Endothelial cell of umbilical vein (primary cell): ENCODE results near the gene S100A14. TPM values are rescaled to one million over a fixed set of nuclear protein-coding genes. Genes with fewer than 3 reads are reported as not detected.

Source experiments
- BruUV-seq: library from RNA; stranded (reverse); fragments of 400-500 nt; replicated peaks from 2 replicates; lab custom pipeline; 2021; lab: Mats Ljungman, UMichigan
- CTCF ChIA-PET: fragments of 300-600, 350-600 bp; sonication (Branson Sonifier 250); formaldehyde crosslinking; loops from one replicate; lab custom pipeline; 2021; ENCODE audit warnings: antibody characterized with exemption, inconsistent platforms; lab: Charles Lee
- POLR2A ChIA-PET: fragments of 300-600, 350-600 bp; sonication (Branson Sonifier 250); formaldehyde crosslinking; loops from one replicate; lab custom pipeline; 2021; ENCODE audit warnings: antibody characterized with exemption, inconsistent platforms; lab: Charles Lee
- DNase-seq: peaks from one replicate; pipeline ENCODE4 v3.0.0-alpha.2; 2011; ENCODE audit warnings: low read depth, low spot score
- FAIRE-seq: peaks from 2 replicates; lab custom pipeline; 2011; peaks lifted over from hg19 to GRCh38; lab: Jason Lieb, UNC
- H2AFZ ChIP-seq: 2 replicates; pipeline ENCODE4 v1.6.0; 2012; ENCODE audit warnings: low read depth, low read length, control low read depth, inconsistent platforms
- H3K27ac ChIP-seq: 2 replicates; pipeline ENCODE4 v1.5.1; 2011; ENCODE audit warnings: low read depth, mild to moderate bottlenecking, control low read depth, low read length, moderate library complexity; ENCODE audit not compliant: insufficient read depth
- H3K27me3 ChIP-seq, 2 experiments: 2 replicates each; pipeline versions ENCODE4 v1.6.0 to v1.6.1; 2011; ENCODE audit warnings: low read length in 2 of 2, mixed read lengths in 1 of 2; ENCODE audit not compliant: control insufficient read depth in 2 of 2, insufficient read depth in 2 of 2
- H3K36me3 ChIP-seq, 2 experiments: 2 replicates in 1 of 2; 3 replicates in 1 of 2; pipeline ENCODE4 v1.5.1; 2011; ENCODE audit warnings: low read length in 2 of 2, mild to moderate bottlenecking in 1 of 2, moderate library complexity in 1 of 2; ENCODE audit not compliant: control insufficient read depth in 2 of 2, insufficient read depth in 2 of 2; ENCODE audit errors: extremely low read depth in 1 of 2
- H3K4me1 ChIP-seq: 3 replicates; pipeline ENCODE4 v1.5.1; 2011; ENCODE audit warnings: mild to moderate bottlenecking, low read length; ENCODE audit not compliant: control insufficient read depth, insufficient read depth; ENCODE audit errors: extremely low read depth
- H3K4me2 ChIP-seq: 2 replicates; pipeline ENCODE4 v1.6.1; 2011; ENCODE audit warnings: low read length, control low read depth, mixed read lengths; ENCODE audit not compliant: insufficient read depth
- H3K4me3 ChIP-seq, 3 experiments: fragments of 200-600 bp in 1 of 3; sonication (generic), shearing (Covaris generic) in 1 of 3; replicated peaks in 1 of 3; 2 replicates each; pipeline ENCODE4 v1.5.1; 2011 to 2016; ENCODE audit warnings: control low read depth in 3 of 3, low read length in 3 of 3, mild to moderate bottlenecking in 2 of 3, inconsistent platforms in 1 of 3, low read depth in 1 of 3, moderate library complexity in 1 of 3; ENCODE audit not compliant: insufficient read depth in 1 of 3
- H3K79me2 ChIP-seq: 2 replicates; pipeline ENCODE4 v1.6.0; 2012; ENCODE audit warnings: low read length, inconsistent platforms; ENCODE audit not compliant: control insufficient read depth, insufficient read depth
- H3K9ac ChIP-seq: replicated peaks from 2 replicates; pipeline ENCODE3; 2011; ENCODE audit warnings: low read length, control low read depth; ENCODE audit not compliant: insufficient read depth; ENCODE audit errors: extremely low read depth
- H3K9me1 ChIP-seq: replicated peaks from 3 replicates; pipeline ENCODE4 v1.6.0; 2011; ENCODE audit warnings: mild to moderate bottlenecking, low read length; ENCODE audit not compliant: control insufficient read depth, insufficient read depth; ENCODE audit errors: extremely low read depth
- H3K9me3 ChIP-seq: replicated peaks from 2 replicates; pipeline ENCODE4 v1.5.1; 2012; ENCODE audit warnings: low read length, inconsistent platforms; ENCODE audit not compliant: control insufficient read depth, insufficient read depth
- H4K20me1 ChIP-seq: replicated peaks from 2 replicates; pipeline ENCODE3; 2011; ENCODE audit warnings: mild to moderate bottlenecking, low read length; ENCODE audit not compliant: control insufficient read depth, insufficient read depth; ENCODE audit errors: extremely low read depth
- CTCF ChIP-seq, 2 donors: IDR thresholded peaks; 1 replicate in 1 of 2; 2 replicates in 1 of 2; pipeline ENCODE4 v1.5.1; 2011; ENCODE audit warnings: low read length in 2 of 2, mild to moderate bottlenecking in 2 of 2, moderate library complexity in 2 of 2, control low read depth in 1 of 2, inconsistent platforms in 1 of 2, low read depth in 1 of 2; ENCODE audit not compliant: insufficient read depth in 1 of 2; ENCODE audit errors: extremely low read depth in 1 of 2
- EZH2 ChIP-seq: IDR thresholded peaks from 2 replicates; pipeline ENCODE4 v1.6.1; 2012; ENCODE audit warnings: borderline replicate concordance, low read depth, mild to moderate bottlenecking, moderate library complexity, low read length, inconsistent platforms; ENCODE audit not compliant: severe bottlenecking
- FOS ChIP-seq: IDR thresholded peaks from 2 replicates; pipeline ENCODE4 v1.6.1; 2011; ENCODE audit warnings: mild to moderate bottlenecking, low read length, moderate library complexity, borderline replicate concordance; ENCODE audit not compliant: insufficient read depth
- GATA2 ChIP-seq: IDR thresholded peaks from 2 replicates; pipeline ENCODE4 v1.7.0; 2011; ENCODE audit warnings: low read depth, mild to moderate bottlenecking, moderate library complexity, mixed read lengths, low read length; ENCODE audit not compliant: insufficient read length, insufficient read depth
- JUN ChIP-seq: IDR thresholded peaks from 2 replicates; pipeline ENCODE4 v1.6.1; 2011; ENCODE audit warnings: borderline replicate concordance, low read depth; ENCODE audit not compliant: insufficient read length, insufficient read depth
- MYC ChIP-seq: IDR thresholded peaks from one replicate; pipeline ENCODE4 v1.6.1; 2011; ENCODE audit warnings: mild to moderate bottlenecking, low read depth, low read length
- POLR2A ChIP-seq: IDR thresholded peaks from 2 replicates; pipeline ENCODE4 v1.6.1; 2012; ENCODE audit warnings: low read depth, mild to moderate bottlenecking, control low read depth, low read length
- POLR2AphosphoS5 ChIP-seq: IDR thresholded peaks from 2 replicates; pipeline ENCODE4 v1.6.1; 2012; ENCODE audit warnings: low read depth, mild to moderate bottlenecking, control low read depth, low read length, moderate library complexity; ENCODE audit not compliant: insufficient read depth
- dilution Hi-C: fragments of 300-500 bp; cut with MboI; formaldehyde crosslinking; loops from one replicate; pipeline ENCODE4 v1.15.0; 2019; ENCODE audit warnings: low sequenced_read_pairs; ENCODE audit not compliant: extremely low pct_ligation_motif_present
- intact Hi-C: fragments of 100-400 bp; cut with micrococcal nuclease; formaldehyde crosslinking; loops from one replicate; pipeline ENCODE4 v1.10.0; 2022
- polyA plus RNA-seq, 4 experiments: library from polyadenylated mRNA; depleted of rRNA in 3 of 4; stranded (reverse) in 3 of 4; unstranded in 1 of 4; fragments of >200 nt; gene quantifications; 2 replicates each; pipeline versions ENCODE4 v1.2.1 to v1.2.3, GENCODE V29; 2011 to 2012; ENCODE audit warnings: missing spikeins in 1 of 4
- total RNA-seq: library from RNA; stranded (reverse); gene quantifications from 2 replicates; pipeline ENCODE4 v1.2.3, GENCODE V29; 2021
- TF ChIP-seq, protein P1 (sequence below): IDR thresholded peaks from 2 replicates; pipeline ENCODE4 v1.6.1; 2011; ENCODE audit not compliant: insufficient read depth, insufficient read length

The S100A14 gene
- total and polyA plus RNA-seq, 2 donors (not counting 3 experiments of a cell fraction or from before 2014, with no cell fraction given) = 0.10 TPM; not detected in 1

- CTCF ChIA-PET = interaction anchor here (0.6 to 6.3 kb wide), 6 partner anchors 37 to 416 kb away, joined by 4 to 216 read pairs (median 100); partner anchors contain the start of genes S100A1, S100A13, S100A16 and S100A6
- DNase-seq (no peak), FAIRE-seq (no peak)
- TF ChIP-seq FOS (no peak), POLR2A (no peak), EZH2 (no peak), CTCF (IDR thresholded peaks at IDR 0.05; ENCODE audit: extremely low read depth in 1 of 2, insufficient read depth in 1 of 2, low read depth in 1 of 2, low read length in 2 of 2) (no peak), GATA2 (no peak), POLR2AphosphoS5 (no peak), JUN (no peak), MYC (no peak)
- TF ChIP-seq, protein P1, sequence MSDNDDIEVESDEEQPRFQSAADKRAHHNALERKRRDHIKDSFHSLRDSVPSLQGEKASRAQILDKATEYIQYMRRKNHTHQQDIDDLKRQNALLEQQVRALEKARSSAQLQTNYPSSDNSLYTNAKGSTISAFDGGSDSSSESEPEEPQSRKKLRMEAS = no peak
- Histone ChIP-seq H3K9ac (no peak overlapping the region), H3K36me3 (no peaks in the 10 kb centered on the region), H3K4me2 (no peak overlapping the region), H4K20me1 (no peaks in the 10 kb centered on the region), H3K4me3 (no peak overlapping the region), H3K79me2 (no peaks in the 10 kb centered on the region), H3K4me1 (peaks cover 30% of the 10 kb centered on the region), H3K9me3 (no peaks in the 10 kb centered on the region), H2AFZ (no peak overlapping the region), H3K9me1 (no peaks in the 10 kb centered on the region), H3K27ac (no peak overlapping the region), H3K27me3 (no peaks in the 10 kb centered on the region)
- dilution Hi-C loops (no loop called here), intact Hi-C loops (no loop called here)
- POLR2A ChIA-PET = interaction anchor here (1.1 kb wide), 1 partner anchor 63 kb away, joined by 3 read pairs; the partner anchor contains the start of gene CHTOP
- no TSS peak for BruUV-seq
Observed at GRCh38 chr1:153570874-153571273, 45.3 kb downstream of the S100A14 start.
